GM21390 (cell line): Measurements from ENCODE around the gene TEX2.
A peak's percentile ranks its signal among the peaks of the same experiment; 100 is the strongest.

Experiments
- ATAC-seq: cut with Tn5 transposase; IDR thresholded peaks from one replicate; pipeline ENCODE4 v1.9.1; 2021; ENCODE audit not compliant: unreplicated experiment

The TEX2 gene

DNA sequence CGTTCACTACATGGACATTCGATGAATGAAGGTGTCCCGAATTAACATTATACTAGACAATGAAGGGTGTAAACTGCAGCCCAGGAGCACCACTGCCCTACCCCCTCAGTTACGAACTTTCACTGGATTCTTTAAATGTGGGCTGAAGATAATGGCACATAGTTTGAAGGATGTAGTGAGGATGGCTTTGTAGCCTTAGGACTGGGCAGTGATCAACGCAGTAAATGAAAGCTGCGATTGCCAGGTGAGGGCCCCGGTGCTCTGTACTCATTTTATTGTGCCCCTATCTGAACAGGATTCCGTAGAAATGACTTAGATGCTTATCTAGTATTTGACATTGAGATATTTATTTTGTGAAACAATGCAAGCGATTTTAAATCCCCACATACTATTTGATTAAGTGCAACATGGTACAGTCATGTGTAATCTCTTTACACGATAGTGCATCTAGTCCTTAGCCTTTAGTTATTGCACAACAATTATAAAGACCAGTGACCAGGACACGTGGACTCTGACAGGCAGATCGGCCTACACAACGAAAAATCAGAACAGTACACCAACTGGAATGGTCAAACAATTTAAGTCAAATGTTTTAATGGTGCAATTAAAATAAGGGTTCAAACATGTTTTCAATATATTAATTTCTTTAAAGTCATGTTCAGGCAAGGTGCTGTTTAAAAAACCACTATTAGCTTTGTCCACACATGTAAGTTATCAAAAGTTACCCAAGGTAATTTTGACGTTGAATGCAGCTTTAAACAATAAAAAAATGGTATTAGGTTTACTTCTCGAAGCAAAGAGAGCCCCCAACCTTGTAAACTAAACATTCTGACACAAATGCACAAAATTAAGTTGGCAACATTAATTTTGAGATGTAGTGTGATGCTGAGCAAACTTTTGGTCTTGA is 115.7 kb downstream of the TEX2 start:
- ATAC-seq = no peak

DNA sequence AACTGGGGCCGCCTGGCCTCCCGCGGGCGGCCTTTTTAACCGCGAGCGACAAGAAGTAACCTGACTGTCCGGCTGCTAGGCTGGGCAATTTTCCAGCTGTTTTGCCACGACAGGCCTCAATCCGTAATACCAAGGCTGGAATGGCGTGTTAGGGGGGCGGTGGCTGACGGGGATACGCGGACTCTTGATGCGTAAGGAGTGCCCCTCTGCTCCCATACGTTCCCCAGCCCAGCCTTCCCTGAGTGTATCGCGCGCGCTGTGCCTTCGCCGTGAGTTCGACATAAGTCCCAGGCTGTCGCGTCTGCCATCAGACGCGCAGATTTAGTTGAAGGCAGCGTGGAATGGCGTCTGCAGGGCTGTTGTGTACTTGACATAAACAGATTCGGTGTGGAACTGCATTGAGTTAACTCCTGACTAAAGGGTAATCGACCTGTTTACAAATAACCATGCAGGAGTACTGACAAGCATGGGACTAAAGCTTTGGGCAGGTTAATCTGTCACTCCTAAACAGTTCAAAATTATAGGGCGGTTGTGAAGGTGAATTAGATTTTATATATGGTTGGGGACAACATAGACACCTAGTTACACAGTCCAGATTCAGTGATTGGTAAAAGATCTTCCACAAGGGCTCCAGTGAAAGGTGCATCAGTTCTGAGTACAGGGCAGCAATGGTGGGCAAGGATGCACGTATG is 116.5 kb downstream of the TEX2 start:
- peak; percentile 2 for ATAC-seq

DNA sequence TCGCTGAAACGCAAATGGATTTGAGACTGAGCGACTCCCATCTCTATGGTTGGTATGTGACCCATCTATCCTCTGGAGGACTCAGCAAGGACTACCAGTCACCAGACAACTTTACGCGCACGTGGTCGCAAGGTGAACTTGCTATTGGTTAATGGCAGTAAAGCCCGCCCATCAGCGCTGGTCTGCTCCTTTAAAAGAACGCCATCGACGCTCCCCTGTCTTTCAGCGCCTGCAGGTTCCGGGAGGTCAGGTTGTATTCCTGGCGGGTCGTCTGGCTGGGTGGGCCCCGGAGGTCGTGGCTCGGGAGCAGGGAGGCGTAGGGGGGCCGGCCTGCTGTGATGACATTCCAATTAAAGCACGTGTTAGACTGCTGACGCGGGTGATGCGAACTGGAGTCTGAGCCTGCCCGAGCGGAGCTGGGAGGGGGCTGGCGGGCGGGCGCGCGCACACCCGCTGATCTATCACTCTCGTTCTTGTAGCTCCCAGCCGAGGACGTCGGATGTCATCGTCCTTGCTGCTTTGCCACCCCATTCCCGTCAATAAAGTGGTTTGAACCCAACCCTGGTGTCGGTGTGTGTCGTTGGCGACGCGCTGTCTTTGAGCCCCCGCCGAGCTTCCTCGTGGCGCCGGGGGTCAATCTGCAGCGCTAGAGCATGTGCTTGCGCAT is 117.2 kb downstream of the TEX2 start:
- ATAC-seq = peak; percentile 91

DNA sequence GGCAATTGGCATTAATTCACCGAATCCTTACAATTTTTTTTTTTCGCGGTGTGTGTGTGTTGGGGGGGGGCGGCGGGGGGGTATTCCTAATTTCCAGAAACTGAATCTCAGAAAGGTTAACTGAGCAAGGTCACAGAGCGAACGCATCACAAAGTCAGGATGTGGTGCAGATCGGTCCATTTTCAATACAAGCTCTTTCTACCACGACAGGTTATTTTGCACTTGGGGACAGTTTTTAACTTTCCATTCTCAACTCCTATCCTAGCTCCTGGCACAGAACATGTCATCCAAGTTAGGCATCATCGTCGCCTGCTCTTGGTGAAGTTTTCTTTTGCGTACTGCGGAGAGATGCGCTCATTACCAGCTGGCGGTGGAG is 117.7 kb downstream of the TEX2 start:
- ATAC-seq = peak; percentile 13

DNA sequence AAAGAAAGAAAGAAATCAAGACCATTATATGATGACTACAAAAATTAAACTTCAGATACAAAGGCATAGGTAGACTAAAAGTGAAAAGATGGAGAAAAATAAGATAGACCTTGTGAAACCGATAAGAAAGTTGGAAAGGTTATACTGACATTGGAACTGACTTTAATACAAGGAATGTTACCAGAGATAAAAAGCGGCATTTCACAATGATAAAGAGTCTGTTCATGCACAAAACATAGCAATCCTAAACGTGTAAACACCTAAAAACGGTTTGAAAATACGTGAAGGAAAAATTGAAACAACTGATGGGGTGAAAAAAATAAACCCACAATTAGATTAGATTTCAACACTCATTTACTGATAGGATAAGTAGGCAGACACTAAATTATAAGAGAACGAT is 123.5 kb downstream of the TEX2 start:
- ATAC-seq = no peak

DNA sequence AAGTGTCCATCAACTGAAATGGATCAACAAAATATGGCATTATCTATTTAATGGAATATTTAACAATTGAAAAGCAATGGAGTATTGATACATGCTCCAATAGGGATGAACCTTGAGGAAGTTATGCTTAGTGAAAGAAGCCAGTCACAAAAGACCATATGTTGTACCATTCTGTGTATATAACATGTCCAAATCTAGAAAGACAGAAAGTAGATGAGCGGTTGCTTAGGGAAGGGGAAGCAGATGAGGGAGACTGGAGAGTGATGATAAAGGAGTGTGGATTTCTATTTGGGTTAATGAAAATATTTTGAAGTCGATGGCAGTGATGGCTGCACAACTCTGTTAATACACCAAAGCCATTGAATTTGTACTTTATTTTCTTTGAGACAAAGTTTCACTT is 124.6 kb downstream of the TEX2 start:
- ATAC-seq = no peak

DNA sequence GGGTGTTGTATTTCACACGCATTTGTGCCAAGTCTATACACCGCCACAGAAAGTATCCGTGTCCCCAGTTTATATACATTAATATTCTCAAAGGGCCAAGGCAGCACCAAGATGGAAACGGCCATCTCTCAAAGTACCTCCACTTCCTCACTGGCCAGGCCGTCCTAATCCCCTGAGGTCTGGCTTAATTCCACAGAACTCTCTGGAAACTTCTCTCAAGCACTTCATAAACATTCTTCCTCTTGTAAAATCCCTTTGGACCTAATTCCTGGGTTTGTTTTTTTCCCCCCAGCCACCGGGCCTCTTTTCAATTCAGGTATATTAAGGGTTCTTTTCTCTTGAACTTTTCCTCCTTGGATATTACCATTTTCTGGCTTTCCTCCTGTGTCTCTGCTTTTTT is 128.1 kb downstream of the TEX2 start:
- ATAC-seq = no peak

DNA sequence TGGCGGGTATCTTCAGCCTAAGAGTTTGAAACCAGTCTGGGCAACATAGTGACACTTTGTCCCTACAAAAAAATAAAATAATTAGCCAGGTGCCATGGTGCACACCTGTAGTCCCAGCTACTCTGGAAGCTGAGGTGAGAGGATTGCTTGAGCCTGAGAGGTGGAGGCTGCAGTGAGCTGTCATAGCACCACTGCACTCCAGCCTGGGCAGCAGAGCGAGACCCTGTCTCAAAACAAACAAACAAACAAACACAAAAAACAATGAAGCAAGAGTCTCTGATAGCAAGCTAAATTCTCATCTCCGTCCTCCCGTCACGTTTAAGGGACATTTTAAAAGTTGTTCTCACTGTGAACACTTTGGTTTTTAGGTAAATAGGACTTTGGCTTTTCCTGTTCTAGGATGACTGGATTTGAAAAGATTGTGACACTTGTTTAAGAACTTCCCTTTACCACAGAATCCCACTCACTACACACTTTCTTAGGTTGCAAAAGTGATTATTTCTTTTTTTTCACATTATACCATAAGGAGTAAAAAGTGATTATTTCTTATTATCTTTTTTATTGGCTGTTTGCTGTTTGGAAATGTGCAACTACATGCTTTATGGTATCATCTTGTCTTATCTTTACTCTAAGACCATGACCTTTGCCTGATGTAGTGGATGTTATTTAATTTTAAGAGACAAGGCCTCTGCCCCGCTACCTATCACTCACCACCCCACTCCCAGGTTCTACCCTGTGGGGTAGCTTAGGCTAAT is 128.7 kb downstream of the TEX2 start:
- no peak for ATAC-seq

DNA sequence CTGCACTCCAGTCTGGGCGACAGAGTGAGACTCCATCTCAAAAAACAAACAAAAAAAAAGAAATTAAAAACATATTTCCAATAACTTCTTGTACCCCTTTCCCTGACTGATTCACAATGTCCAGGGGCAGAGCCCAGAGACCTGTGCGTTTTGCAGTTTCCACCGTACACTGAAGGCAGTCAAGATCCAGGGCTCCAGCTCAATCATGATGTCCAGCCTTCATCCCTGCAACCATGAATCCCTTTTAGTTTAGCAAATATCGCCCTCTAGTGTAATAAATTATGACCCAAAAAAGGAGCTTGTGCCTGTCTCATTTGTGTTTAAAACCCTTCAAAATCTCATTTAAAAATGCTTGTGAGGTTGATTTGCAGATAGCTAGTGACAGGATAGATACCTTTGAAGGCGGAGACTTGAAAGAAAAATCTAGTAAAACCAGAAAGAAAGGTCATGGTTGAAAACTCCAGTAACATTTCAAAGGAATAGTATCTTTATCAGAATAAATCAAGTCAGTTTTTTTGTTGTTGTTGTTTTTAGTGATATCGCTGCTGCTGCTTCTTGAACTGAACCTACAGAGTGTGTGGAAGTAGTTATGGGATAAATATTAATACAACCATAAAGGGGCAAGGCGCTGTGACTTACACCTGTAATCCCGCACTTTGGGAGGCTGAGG is 129.4 kb downstream of the TEX2 start:
- ATAC-seq = no peak

DNA sequence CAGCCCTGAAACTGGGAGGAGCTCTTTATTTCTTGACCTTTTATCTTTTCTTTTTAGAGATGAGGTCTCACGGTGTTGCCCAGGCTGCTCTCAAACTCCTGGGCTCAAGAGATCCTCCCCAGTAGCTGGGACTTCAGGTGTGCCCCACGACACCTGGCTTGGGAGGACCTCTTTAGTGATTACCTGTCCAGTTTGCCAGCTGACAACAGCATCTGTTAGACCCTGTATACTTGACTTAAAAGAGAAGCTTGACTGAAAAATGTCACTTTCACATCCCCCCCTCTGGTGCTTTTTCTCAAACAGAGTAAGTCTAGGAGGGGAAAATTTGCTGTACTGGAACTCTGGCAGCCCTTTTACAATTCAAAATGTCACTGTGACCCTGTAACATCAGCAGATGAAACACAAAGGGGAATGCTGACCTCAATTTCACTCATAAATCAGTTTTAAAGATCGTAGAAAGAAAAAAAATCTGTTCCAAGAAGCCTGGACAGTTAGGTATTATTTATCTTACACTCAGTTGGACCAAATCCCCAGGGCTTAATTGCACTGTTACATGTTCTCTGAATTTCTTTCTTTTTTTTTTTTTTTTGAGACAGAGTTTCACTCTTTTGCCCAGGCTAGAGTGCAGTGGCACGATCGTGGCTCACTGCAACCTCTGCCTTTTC is 131.3 kb downstream of the TEX2 start:
- no peak for ATAC-seq

DNA sequence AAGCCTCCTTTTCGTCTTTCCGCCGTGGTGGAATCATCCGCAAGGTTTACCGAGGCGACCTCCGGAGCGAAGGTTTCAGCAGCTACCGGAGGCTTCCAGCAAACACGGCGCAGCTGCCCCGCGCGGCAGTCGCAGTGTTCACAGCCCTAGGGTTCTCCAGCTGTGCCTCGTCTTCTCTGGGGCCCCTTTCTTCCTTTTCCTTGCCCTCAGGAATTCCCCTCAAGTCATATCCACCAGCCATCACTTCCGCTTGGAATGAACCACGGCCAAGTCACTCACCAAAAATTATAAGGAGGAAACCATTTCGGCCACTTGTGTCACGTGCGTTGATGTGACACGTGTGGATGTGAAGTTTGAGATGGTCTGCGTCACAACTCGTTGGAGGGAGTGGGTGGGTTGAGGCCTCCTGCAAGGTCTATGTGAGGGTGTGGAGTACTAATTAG is 132.5 kb downstream of the TEX2 start:
- ATAC-seq = peak; percentile 27

DNA sequence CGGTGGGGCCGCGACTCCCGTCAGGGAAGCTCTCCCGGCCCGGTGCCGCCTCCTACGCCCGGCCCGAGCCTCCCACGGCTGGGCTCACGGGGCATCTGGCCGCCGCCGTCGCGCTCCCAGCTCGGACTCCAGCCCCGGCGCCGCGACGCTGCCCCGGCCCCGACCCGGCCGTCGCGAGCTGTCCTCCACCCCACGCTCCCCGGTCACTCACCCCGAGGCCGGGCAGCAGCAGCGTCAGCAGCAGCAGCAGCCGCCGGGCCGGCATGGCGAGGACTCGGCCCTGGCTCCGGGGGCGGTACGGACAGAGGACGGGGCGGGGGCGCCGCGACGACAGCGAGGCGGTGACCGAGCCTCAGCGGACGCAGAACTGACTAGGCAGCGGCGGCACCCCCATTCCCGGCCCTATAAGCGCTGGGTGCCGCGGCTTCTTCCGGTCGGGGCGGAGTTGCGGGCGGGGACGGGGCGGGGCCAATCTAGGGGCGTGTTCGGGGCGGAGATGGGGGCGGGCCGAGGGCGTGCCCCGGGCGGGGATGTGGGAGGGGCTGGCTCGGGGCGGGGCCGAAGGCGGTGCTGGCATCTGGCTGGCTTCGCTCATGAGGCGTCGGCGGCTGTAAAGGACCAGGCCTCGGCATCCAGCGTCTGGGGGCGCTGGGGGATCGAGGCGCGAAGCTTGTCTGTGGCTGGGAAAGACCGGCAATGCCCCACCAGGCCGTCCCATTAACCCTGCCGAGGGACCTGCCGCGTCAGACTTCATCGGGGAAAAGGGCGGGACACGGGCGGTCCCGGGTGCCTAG is 133.1 kb downstream of the TEX2 start, which contains the start of gene ERN1:
ERN1 (minus strand) TSS at position 380 of the 794 bp plus-strand sequence; CDS start at position 265, 115 bp downstream.
- ATAC-seq = peak; percentile 75

DNA sequence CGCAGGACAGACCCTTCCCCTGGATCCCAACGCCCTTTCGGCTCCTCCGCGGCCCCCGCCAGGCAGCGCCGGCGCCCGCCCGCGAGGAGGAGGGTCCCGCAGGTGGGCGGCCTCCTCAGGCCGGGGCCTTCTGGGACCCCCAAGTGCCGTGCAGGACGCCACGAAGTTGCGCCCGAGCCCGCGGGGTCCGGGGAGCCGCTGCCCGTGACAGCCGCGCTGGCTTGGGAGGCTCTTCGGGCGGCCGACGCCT is 133.6 kb downstream of the TEX2 start:
- ATAC-seq = no peak

DNA sequence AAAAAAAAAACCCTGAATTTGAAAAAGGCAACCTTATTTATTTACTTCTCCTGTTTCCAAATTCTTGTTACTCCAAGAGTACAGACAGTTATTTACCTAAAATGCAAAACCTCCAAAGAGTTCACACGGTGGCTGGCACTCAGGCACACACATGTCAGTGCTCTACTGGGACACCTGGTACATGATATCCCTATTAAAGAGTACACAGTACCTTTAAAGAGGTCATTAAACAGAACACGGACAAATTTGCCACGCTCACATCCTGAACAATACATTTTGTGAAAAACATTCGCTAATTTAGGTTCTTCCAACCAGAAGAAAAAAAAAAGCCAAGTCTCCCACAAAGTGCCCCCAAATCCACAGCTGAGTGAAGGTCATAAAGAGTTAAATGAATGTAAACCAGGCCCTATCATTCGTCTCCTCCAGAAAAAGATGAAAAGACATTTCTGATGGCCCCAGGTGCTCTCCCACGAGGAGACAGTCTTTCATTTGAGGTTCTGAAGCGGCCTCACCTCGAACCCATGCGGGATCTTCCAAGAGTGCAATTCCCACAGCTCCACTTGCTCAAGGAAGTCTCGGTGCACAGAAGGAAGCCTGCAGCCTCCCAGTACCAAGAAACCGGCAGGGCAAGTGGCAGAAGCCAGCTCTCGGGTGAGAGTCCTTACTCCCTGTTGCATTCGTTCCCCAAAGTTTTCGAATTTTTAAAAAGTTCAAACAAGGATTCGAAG is 134.1 kb downstream of the TEX2 start:
- no peak for ATAC-seq

DNA sequence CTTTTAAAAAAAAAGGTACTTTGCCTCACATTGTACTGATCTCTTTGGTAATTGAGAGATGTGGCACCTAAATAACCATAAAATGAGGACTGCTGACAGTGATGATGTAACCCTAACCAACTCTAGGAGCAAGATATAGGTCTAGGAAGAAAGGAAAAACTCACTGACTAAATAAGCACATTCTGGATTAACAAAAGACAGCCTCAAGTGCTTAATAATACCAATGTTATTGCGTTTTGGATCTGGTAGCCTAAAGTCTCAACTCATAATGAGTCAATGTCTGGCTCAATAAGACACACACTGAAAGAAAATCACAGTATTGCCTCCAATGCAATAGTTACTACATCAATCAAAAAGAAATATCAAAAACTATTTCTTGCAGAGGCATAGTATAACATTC is 136.1 kb downstream of the TEX2 start:
- no peak for ATAC-seq

DNA sequence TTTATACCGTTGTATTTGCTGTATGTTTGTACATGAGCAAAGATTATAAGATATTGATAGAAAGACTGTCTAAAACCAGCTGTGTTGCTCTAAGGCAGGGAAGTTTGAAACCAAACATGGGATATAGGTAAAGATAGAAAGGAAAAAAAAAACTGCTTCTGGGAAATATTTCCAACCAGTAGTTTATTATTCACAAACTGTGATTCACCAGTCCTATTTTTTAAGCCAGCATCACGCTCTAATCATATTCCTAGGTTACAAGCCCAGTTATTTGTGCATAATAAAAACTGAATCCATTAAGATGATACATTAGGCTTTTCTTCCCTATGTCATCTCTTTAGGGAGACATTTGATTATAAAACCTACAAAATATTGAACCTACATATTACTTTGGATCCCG is 137.1 kb downstream of the TEX2 start:
- no peak for ATAC-seq

DNA sequence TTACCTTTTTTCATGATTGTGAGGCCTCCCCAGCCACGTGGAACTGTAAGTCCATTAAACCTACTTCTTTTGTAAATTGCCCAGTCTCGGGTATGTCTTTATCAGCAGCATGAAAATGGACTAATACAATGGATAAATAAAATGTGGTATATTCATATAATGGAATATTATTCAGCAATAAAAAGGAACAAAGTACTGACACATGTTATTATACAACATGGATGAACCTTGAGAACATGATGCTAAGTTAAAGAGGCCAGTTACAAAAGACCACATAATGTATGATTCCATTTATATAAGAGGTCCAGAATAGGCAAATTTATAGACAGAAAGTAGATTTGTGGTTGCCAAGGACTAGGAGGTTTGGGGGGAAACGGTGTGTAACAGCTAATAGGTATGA is 138.5 kb downstream of the TEX2 start:
- ATAC-seq = no peak

DNA sequence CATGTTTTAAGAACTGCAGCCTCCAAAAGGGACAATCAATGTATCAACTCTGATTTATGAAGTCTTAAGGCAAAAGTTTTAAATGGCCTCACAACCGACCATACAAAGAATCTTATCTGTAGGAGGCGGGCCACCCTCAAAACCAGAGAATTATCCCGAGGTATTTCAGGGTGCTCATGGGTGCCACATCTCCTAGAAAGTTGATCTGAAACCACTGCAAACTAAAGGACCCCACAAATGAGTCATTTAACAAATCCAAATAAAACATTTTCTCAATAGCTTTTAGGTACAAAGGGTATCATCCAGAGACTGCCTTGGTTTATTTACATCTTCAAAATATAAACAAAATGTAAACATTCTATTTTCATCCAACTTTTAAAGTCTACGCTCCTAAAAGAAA is 139.9 kb downstream of the TEX2 start:
- no peak for ATAC-seq
